Activated T-cell treated with anti-CD3 and anti-CD28 coated beads, Interleukin-2, amount 50 U/mL, for 72 hours (primary cell): ENCODE data around the gene CXCL1. TPM values are rescaled to one million over a fixed set of nuclear protein-coding genes. Genes with fewer than 3 reads are reported as not detected.

Experiments used
- total RNA-seq, 2 donors: library from RNA; stranded (reverse); gene quantifications; one replicate each; pipeline ENCODE4 v1.2.3, GENCODE V29; 2022

The CXCL1 gene
- total RNA-seq, 2 donors from 2014 or later = not detected

Other genes with a start within 250 kb of the CXCL1 start
- gene RASSF6, start 249.0 kb upstream of the CXCL1 start, total RNA-seq = under 1 TPM in 1 of 2 donors, not detected in 1; 0.07 TPM
- gene CXCL8, start 128.8 kb upstream of the CXCL1 start, total RNA-seq = 1 to 10 TPM in 1 of 2 donors, under 1 TPM in 1; 0.94 to 2.0 TPM
- gene CXCL6, start 32.7 kb upstream of the CXCL1 start, total RNA-seq = not detected
- not detected for gene PF4V1, start 16.1 kb upstream of the CXCL1 start, total RNA-seq
- not detected for gene PF4, start 112.6 kb downstream of the CXCL1 start, total RNA-seq
- not detected for gene PPBP, start 118.8 kb downstream of the CXCL1 start, total RNA-seq
- gene CXCL5, start 129.3 kb downstream of the CXCL1 start, total RNA-seq = not detected
- not detected for gene CXCL3, start 169.3 kb downstream of the CXCL1 start, total RNA-seq
- gene CXCL2, start 229.8 kb downstream of the CXCL1 start, total RNA-seq = not detected